NB4 (cell line): ENCODE results near the gene MAB21L3.

Experiments
- CTCF ChIP-seq: IDR thresholded peaks from one replicate; pipeline ENCODE4 v1.5.1; 2012; ENCODE audit warnings: low read depth, low read length
- MAX ChIP-seq: IDR thresholded peaks from 2 replicates; pipeline ENCODE4 v1.6.1; 2011; ENCODE audit warnings: low read depth, low read length
- MYC ChIP-seq: IDR thresholded peaks from 2 replicates; pipeline ENCODE4 v1.6.1; 2011; ENCODE audit warnings: low read depth, low read length
- POLR2A ChIP-seq: IDR thresholded peaks from 2 replicates; pipeline ENCODE4 v1.6.1; 2011; ENCODE audit warnings: mild to moderate bottlenecking; ENCODE audit not compliant: insufficient read length; ENCODE audit errors: extremely low read depth

- TF ChIP-seq CTCF (no peak), POLR2A (no peak), MAX (no peak), MYC (no peak)
Observed at GRCh38 chr1:116075990-116076389, 35.2 kb upstream of the MAB21L3 start.
